HepG2 (cell line): ENCODE results near the gene ATG2A. TPM values are rescaled to one million over a fixed set of nuclear protein-coding genes. Genes with fewer than 3 reads are reported as not detected.
A peak's percentile ranks its signal among the peaks of the same experiment; 100 is the strongest.

Source experiments
- ATAC-seq: fragments of 200-7000 bp; cut with Tn5 transposase; 3 replicates; pipeline ENCODE4 v1.9.1; 2020; ENCODE audit warnings: mild to moderate bottlenecking, moderate library complexity
- BruUV-seq: library from RNA; stranded (reverse); fragments of 400-500 nt; replicated peaks from 2 replicates; lab custom pipeline; 2021; lab: Mats Ljungman, UMichigan
- CTCF ChIA-PET: fragments of 300-600 bp; formaldehyde crosslinking; extraction: SDS; loops from one replicate; lab custom pipeline; 2021; ENCODE audit warnings: low total read pairs, inconsistent platforms, low intra/inter-chr PET ratio; lab: Yijun Ruan, JAX
- POLR2A ChIA-PET: fragments of 350-600 bp; sonication (Branson Sonifier 250); formaldehyde crosslinking; loops from one replicate; lab custom pipeline; 2020; ENCODE audit warnings: antibody characterized with exemption, inconsistent platforms; lab: Yijun Ruan, JAX
- DNase-seq: peaks from one replicate; pipeline ENCODE4 v3.0.0-alpha.2; 2015; ENCODE audit warnings: low spot score
- FAIRE-seq: peaks from 3 replicates; lab custom pipeline; 2011; peaks lifted over from hg19 to GRCh38; lab: Jason Lieb, UNC
- H2AFZ ChIP-seq: one replicate; pipeline ENCODE4 v1.6.1; 2011; ENCODE audit warnings: low read length, inconsistent platforms
- H3K27ac ChIP-seq: fragments of 300-600 bp; 3 replicates; pipeline ENCODE4 v1.8.0; 2011; ENCODE audit warnings: mixed run types, mild to moderate bottlenecking, mixed read lengths, low read length, inconsistent platforms; ENCODE audit not compliant: insufficient read depth; ENCODE audit errors: extremely low read length
- H3K27me3 ChIP-seq, 2 experiments: fragments of 200-600 bp in 1 of 2; 2 replicates in 1 of 2; 3 replicates in 1 of 2; pipeline versions ENCODE4 v1.6.0 to v1.8.0; 2011; ENCODE audit warnings: low read length in 2 of 2, mild to moderate bottlenecking in 2 of 2, moderate library complexity in 2 of 2, inconsistent platforms in 1 of 2; ENCODE audit not compliant: insufficient read depth in 2 of 2, control insufficient read depth in 1 of 2
- H3K36me3 ChIP-seq, 2 experiments: fragments of 200-600 bp in 1 of 2; replicated peaks in 1 of 2; 2 replicates in 1 of 2; 3 replicates in 1 of 2; pipeline versions ENCODE4 v1.5.1 to v1.8.0; 2011; ENCODE audit warnings: low read length in 2 of 2, inconsistent platforms in 1 of 2; ENCODE audit not compliant: insufficient read depth in 2 of 2, control insufficient read depth in 1 of 2
- H3K4me1 ChIP-seq: 2 replicates; pipeline ENCODE4 v1.5.1; 2012; ENCODE audit warnings: low read length, inconsistent platforms; ENCODE audit not compliant: insufficient read depth
- H3K4me2 ChIP-seq: 2 replicates; pipeline ENCODE4 v1.6.0; 2011; ENCODE audit warnings: low read depth, low read length, inconsistent platforms
- H3K4me3 ChIP-seq, 3 experiments: fragments of 200-600 bp in 1 of 3; sonication (generic), shearing (Covaris generic) in 1 of 3; replicated peaks in 1 of 3; 2 replicates each; pipeline ENCODE4 v1.5.1; 2011 to 2016; ENCODE audit warnings: low read length in 3 of 3, inconsistent platforms in 2 of 3, low read depth in 2 of 3, mild to moderate bottlenecking in 2 of 3, control low read depth in 1 of 3, mixed read lengths in 1 of 3; ENCODE audit not compliant: insufficient read depth in 1 of 3
- H3K79me2 ChIP-seq: one replicate; pipeline ENCODE4 v1.6.1; 2011; ENCODE audit warnings: low read length, inconsistent platforms; ENCODE audit not compliant: insufficient read depth
- H3K9ac ChIP-seq: 2 replicates; pipeline ENCODE4 v1.6.0; 2011; ENCODE audit warnings: mild to moderate bottlenecking, low read depth, low read length, inconsistent platforms; ENCODE audit not compliant: insufficient read depth
- H3K9me3 ChIP-seq: 2 replicates; pipeline ENCODE4 v1.5.1; 2012; ENCODE audit warnings: mild to moderate bottlenecking, low read length
- H4K20me1 ChIP-seq: 2 replicates; pipeline ENCODE4 v1.6.0; 2011; ENCODE audit warnings: inconsistent platforms, mild to moderate bottlenecking, low read length, moderate library complexity; ENCODE audit not compliant: insufficient read depth
- RBFOX2 ChIP-seq: fragments of 200-400 bp; formaldehyde crosslinking; IDR thresholded peaks from 2 replicates; pipeline ENCODE4 v1.6.1; 2017; ENCODE audit warnings: low read depth, mild to moderate bottlenecking, low read length
- WGBS: methylation state at CpG from one replicate; pipeline ENCODE4 v1.1.6; 2017; ENCODE audit warnings: low lambda C conversion rate; 5-methylcytosine and 5-hydroxymethylcytosine counted together
- in situ Hi-C: cut with HindIII; loops from 2 replicates; pipeline ENCODE4 v1.10.0; 2017; ENCODE audit warnings: low pct_unique_long_range_greater_than_20kb; ENCODE audit not compliant: extremely low pct_ligation_motif_present
- intact Hi-C: fragments of 100-400 bp; cut with micrococcal nuclease; formaldehyde crosslinking; loops from one replicate; pipeline ENCODE4 v1.10.0; 2022; ENCODE audit not compliant: unreplicated experiment
- polyA plus RNA-seq, 8 experiments: library from polyadenylated mRNA; depleted of rRNA in 3 of 8; stranded (reverse) in 7 of 8; unstranded in 1 of 8; fragments of >200 nt; fragmentation: Illumina TruSeq in 4 of 8; extraction: Trizol in 4 of 8; gene quantifications; 2 replicates each; pipeline versions ENCODE4 v1.2.1 to v1.2.3, GENCODE V29; 2011 to 2016; ENCODE audit warnings: low read depth in 4 of 8, missing spikeins in 1 of 8, mixed read lengths in 1 of 8; ENCODE audit not compliant: insufficient read depth in 1 of 8
- total RNA-seq, 5 experiments: library from RNA; depleted of rRNA; stranded (reverse); fragments of >200 nt; fragmentation: Illumina TruSeq; extraction: Trizol; gene quantifications; 2 replicates each; pipeline ENCODE4 v1.2.3, GENCODE V29; 2016; ENCODE audit warnings: low read depth in 1 of 5
- TF ChIP-seq, protein P1 (sequence below): sonication (generic); formaldehyde crosslinking; IDR thresholded peaks from 2 replicates; pipeline ENCODE4 v1.4.0; 2020; ENCODE audit warnings: missing genetic modification reagents
- TF ChIP-seq, protein P2 (sequence below): sonication (generic); formaldehyde crosslinking; IDR thresholded peaks from 2 replicates; pipeline ENCODE4 v1.5.1; 2020; ENCODE audit warnings: mild to moderate bottlenecking, missing genetic modification reagents, moderate library complexity
- TF ChIP-seq, protein P3 (sequence below): sonication (generic); formaldehyde crosslinking; IDR thresholded peaks from 2 replicates; pipeline ENCODE4 v1.4.0; 2020; ENCODE audit warnings: low read depth, mild to moderate bottlenecking, missing genetic modification reagents

ATG2A gene
- total and polyA plus RNA-seq, 2 of the 13 experiments (the other 11 are each of a cell fraction or from before 2014, with no cell fraction given), result 6.7 to 8.0 TPM

DNA sequence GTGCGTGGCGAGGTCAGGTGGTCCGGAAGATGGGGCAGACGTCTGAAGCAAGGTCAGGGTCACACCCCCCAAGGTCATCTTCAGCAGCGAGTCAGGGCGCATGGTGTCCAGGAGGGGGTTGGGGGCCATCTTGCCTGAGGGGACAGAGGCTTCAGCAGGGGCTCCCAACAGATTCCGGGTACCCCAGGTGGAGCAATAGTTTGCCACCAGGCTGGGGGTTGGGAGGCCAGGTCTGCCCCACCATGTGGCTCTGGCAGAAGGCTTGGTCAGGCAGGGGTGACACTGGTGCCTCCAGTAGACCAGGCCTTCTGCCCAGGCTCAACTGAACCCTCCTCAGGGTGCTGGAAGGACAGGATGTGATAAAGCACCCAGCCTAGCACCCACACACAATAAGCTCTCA lies 5.9 kb downstream of the ATG2A start (continued):
- TF ChIP-seq, protein P1, sequence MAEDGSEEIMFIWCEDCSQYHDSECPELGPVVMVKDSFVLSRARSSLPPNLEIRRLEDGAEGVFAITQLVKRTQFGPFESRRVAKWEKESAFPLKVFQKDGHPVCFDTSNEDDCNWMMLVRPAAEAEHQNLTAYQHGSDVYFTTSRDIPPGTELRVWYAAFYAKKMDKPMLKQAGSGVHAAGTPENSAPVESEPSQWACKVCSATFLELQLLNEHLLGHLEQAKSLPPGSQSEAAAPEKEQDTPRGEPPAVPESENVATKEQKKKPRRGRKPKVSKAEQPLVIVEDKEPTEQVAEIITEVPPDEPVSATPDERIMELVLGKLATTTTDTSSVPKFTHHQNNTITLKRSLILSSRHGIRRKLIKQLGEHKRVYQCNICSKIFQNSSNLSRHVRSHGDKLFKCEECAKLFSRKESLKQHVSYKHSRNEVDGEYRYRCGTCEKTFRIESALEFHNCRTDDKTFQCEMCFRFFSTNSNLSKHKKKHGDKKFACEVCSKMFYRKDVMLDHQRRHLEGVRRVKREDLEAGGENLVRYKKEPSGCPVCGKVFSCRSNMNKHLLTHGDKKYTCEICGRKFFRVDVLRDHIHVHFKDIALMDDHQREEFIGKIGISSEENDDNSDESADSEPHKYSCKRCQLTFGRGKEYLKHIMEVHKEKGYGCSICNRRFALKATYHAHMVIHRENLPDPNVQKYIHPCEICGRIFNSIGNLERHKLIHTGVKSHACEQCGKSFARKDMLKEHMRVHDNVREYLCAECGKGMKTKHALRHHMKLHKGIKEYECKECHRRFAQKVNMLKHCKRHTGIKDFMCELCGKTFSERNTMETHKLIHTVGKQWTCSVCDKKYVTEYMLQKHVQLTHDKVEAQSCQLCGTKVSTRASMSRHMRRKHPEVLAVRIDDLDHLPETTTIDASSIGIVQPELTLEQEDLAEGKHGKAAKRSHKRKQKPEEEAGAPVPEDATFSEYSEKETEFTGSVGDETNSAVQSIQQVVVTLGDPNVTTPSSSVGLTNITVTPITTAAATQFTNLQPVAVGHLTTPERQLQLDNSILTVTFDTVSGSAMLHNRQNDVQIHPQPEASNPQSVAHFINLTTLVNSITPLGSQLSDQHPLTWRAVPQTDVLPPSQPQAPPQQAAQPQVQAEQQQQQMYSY (CRISPR knock-in tag), result no peak

DNA sequence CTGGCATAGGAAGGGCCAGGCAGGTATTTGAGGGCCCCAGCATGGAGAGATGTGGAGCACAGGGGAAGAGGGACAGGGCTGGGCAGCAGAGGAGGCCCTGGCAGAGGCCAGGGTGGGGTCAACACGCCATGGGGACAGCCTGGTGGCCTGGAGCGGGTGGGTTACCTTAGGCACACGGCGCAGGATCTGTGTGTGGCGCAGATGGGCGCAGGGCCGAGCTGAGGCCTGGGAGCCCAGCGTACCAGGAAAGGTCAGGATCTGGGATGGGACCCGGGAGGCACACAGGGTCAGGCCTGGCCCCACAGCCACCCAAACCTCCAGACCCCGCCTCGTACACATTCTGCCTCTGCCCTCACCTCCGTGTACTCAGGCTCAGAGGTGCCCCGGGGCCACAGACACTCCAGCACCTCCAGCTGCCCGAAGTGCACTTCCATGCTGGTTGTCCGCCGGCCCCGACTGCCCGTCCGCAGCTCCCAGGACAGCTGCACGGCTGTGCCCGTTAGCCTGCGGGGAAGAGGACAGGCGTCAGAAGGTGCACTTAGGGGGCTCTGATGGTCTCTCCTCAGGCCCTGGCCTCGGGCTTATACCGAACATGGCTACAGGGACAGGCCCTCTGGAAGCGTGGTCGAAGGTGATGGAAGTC lies 6.4 kb downstream of the ATG2A start:
- in situ Hi-C loops (no loop called here), intact Hi-C loops (no loop called here)
- peaks cover 5% of the 10 kb centered on the region for H3K4me1 ChIP-seq
- no peaks in the 10 kb centered on the region for H3K27me3 ChIP-seq
- peaks cover 4% of the 10 kb centered on the region for H3K79me2 ChIP-seq
- H3K4me2 ChIP-seq, result no peak overlapping the region
- no peak overlapping the region for H3K9ac ChIP-seq
- WGBS, result 96% methylated on average over 17 of the region's 27 CpGs
- no peak for ATAC-seq
- no peaks in the 10 kb centered on the region for H4K20me1 ChIP-seq
- H3K36me3 ChIP-seq, result peaks cover 47 to 66% of the 10 kb centered on the region in 2 experiments; a peak in 4 of 5 replicates
- BruUV-seq, result no TSS peak
- CTCF ChIA-PET, result no interaction called here
- DNase-seq, result no peak
- no peak overlapping the region for H3K4me3 ChIP-seq
- H3K27ac ChIP-seq, result no peak overlapping the region
- FAIRE-seq, result no peak
- POLR2A ChIA-PET, result no interaction called here
- TF ChIP-seq, protein P2, sequence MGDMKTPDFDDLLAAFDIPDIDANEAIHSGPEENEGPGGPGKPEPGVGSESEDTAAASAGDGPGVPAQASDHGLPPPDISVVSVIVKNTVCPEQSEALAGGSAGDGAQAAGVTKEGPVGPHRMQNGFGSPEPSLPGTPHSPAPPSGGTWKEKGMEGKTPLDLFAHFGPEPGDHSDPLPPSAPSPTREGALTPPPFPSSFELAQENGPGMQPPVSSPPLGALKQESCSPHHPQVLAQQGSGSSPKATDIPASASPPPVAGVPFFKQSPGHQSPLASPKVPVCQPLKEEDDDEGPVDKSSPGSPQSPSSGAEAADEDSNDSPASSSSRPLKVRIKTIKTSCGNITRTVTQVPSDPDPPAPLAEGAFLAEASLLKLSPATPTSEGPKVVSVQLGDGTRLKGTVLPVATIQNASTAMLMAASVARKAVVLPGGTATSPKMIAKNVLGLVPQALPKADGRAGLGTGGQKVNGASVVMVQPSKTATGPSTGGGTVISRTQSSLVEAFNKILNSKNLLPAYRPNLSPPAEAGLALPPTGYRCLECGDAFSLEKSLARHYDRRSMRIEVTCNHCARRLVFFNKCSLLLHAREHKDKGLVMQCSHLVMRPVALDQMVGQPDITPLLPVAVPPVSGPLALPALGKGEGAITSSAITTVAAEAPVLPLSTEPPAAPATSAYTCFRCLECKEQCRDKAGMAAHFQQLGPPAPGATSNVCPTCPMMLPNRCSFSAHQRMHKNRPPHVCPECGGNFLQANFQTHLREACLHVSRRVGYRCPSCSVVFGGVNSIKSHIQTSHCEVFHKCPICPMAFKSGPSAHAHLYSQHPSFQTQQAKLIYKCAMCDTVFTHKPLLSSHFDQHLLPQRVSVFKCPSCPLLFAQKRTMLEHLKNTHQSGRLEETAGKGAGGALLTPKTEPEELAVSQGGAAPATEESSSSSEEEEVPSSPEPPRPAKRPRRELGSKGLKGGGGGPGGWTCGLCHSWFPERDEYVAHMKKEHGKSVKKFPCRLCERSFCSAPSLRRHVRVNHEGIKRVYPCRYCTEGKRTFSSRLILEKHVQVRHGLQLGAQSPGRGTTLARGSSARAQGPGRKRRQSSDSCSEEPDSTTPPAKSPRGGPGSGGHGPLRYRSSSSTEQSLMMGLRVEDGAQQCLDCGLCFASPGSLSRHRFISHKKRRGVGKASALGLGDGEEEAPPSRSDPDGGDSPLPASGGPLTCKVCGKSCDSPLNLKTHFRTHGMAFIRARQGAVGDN (CRISPR knock-in tag), result 0 out of 2 replicates have a peak, but pooled peaks have one; percentile 7
- TF ChIP-seq RBFOX2, result peak; percentile 34; the same call in 1 of the 2 replicates
- TF ChIP-seq, protein P3, sequence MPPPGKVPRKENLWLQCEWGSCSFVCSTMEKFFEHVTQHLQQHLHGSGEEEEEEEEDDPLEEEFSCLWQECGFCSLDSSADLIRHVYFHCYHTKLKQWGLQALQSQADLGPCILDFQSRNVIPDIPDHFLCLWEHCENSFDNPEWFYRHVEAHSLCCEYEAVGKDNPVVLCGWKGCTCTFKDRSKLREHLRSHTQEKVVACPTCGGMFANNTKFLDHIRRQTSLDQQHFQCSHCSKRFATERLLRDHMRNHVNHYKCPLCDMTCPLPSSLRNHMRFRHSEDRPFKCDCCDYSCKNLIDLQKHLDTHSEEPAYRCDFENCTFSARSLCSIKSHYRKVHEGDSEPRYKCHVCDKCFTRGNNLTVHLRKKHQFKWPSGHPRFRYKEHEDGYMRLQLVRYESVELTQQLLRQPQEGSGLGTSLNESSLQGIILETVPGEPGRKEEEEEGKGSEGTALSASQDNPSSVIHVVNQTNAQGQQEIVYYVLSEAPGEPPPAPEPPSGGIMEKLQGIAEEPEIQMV, result no peak
- TF ChIP-seq, all 625 proteins: peak for 2
- no peaks in the 10 kb centered on the region for H3K9me3 ChIP-seq
- H2AFZ ChIP-seq, result no peak overlapping the region
